Measurements from ENCODE around the gene REXO5. TPM values are rescaled to one million over a fixed set of nuclear protein-coding genes. Genes with fewer than 3 reads are reported as not detected.
"Not testable (repeated sequence)": the region's sequence is repeated elsewhere in the genome, so short reads cannot be mapped to it uniquely, and the experiment has no call there.

REXO5 gene
- total RNA-seq, 1 donor from 2014 or later = 4.0 TPM

DNA sequence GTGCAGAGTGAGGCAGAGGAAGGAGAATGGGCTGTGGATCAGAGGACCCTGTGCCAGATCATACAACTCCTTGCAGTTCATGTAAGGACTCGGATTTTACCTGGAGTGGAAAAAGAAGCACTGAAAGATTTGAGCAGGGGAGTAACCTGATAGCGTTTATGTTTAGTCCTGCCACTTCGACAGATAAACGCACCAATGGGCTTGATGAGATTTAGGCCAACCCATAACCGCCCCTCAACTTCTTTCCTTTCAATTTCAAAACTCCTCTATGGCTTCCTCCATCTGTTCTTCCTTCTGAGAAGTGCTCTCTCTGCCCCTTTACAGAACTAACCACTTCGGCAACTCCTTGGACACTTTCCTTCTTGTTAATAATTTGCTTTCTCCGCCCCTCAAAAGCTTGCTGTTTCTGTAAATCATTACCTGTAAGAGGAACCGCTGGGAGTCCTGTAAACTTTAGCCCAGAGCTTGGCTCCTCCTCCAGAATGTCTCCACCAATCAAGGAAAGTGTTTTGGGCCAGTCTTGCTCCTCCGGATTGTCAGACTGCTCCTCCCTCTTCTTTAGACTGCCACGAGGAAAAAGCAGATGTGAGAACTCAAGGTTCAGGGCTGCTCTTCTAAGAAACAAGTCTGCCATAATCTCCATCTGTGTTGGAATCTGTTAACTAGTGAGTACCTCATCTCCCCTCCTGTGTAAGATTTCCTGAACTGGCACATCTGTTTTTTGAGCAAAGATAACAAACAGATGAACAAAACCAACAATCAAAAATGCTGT is 42.7 kb upstream of the REXO5 start, which contains the start of gene ACSM3:
Gene ACSM3 (plus strand): TSS at position 554 of the 772 bp plus-strand sequence. CDS start 6,021 bp downstream, outside the sequence.
- TF ChIP-seq, protein P1, sequence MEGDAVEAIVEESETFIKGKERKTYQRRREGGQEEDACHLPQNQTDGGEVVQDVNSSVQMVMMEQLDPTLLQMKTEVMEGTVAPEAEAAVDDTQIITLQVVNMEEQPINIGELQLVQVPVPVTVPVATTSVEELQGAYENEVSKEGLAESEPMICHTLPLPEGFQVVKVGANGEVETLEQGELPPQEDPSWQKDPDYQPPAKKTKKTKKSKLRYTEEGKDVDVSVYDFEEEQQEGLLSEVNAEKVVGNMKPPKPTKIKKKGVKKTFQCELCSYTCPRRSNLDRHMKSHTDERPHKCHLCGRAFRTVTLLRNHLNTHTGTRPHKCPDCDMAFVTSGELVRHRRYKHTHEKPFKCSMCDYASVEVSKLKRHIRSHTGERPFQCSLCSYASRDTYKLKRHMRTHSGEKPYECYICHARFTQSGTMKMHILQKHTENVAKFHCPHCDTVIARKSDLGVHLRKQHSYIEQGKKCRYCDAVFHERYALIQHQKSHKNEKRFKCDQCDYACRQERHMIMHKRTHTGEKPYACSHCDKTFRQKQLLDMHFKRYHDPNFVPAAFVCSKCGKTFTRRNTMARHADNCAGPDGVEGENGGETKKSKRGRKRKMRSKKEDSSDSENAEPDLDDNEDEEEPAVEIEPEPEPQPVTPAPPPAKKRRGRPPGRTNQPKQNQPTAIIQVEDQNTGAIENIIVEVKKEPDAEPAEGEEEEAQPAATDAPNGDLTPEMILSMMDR (IDR thresholded peaks at IDR 0.05) = no peak

DNA sequence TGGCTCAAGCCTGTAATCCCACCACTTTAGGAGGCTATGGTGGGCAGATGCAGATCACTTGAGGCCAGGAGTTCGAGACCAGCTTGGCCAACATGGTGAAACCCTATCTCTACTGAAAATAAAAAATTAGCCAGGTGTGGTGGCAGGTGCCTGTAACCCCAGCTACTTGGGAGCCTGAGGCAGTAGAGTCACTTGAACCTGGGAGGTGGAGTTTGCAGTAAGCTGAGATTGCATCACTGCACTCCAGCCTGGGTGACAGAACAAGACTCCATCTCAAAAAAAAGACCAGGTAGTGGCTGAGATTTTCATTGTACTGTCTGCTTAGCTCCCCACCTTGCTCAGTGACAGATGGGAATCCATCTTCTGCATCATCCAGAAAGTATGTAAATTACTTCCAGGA is 41.9 kb upstream of the REXO5 start:
- H3K27ac Mint-ChIP-seq (ENCODE audit: unreplicated experiment); H3K36me3 Mint-ChIP-seq (ENCODE audit: low read depth); DNase-seq (ENCODE audit: low spot score); H3K9me3 Mint-ChIP-seq (ENCODE audit: low read depth); H3K4me3 Mint-ChIP-seq (ENCODE audit: unreplicated experiment): not testable (repeated sequence)
- peaks cover 13% of the 10 kb centered on the region for H3K27me3 Mint-ChIP-seq (ENCODE audit: low read depth)
- peaks cover 12% of the 10 kb centered on the region for H3K4me1 Mint-ChIP-seq (ENCODE audit: low read depth)

More for the DNA sequence above, 42.7 kb upstream of the REXO5 start, which contains the start of gene ACSM3:
- Mint-ChIP-seq H3K36me3 (ENCODE audit: low read depth) (no peaks in the 10 kb centered on the region), H3K4me3 (ENCODE audit: unreplicated experiment) (peak within 1 kb of the TSS; percentile 82), H3K4me1 (ENCODE audit: low read depth) (peaks cover 12% of the 10 kb centered on the region), H3K27ac (ENCODE audit: unreplicated experiment) (peak within 1 kb of the TSS; percentile 84), H3K9me3 (ENCODE audit: low read depth) (peaks cover 8% of the 10 kb centered on the region), H3K27me3 (ENCODE audit: low read depth) (peaks cover 13% of the 10 kb centered on the region)
- no peak for DNase-seq (ENCODE audit: low spot score)

DNA sequence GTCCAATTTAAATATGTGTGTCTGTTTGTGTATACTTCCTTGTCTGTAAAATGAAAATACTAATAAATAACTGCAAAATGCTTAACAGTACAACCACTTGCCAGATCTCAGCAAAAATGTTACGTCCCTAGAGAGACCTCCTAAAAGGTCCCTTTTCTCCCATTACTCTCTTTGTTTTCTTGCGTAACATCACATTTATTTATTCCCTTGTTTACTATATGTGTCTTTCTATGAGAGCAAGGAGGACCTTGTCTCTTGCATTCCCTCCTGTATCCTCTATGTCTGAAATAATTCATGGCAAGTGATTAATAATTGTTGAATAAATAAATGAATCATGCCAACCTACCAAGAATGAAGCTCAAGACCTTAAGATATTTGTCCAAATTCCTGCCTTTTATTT is 40.6 kb upstream of the REXO5 start:
- Mint-ChIP-seq H3K4me1 (ENCODE audit: low read depth) (peaks cover 12% of the 10 kb centered on the region), H3K9me3 (ENCODE audit: low read depth) (peaks cover 8% of the 10 kb centered on the region), H3K36me3 (ENCODE audit: low read depth) (no peaks in the 10 kb centered on the region)

DNA sequence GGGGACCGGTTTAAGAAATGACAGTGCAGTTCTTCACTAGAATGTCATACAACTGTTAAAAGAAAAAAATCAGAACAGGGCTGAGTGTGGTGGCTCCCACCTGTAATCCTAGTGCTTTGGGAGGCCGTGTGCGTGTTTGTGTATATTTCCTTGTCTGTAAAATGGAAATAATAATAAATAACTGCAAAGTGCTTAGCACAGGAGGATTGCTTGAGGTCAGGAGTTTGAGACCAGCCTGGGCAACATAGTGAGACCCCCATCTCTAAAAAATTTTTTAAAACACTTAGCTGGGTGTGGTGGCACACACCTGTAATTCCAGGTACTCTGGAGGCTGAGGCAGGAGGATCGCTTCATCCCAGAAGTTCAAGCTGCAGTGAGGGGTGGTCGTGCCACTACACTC is 40.0 kb upstream of the REXO5 start:
- peaks cover 5% of the 10 kb centered on the region for H3K27me3 Mint-ChIP-seq (ENCODE audit: low read depth)
- no peak overlapping the region for H3K4me3 Mint-ChIP-seq (ENCODE audit: unreplicated experiment)
- no peaks in the 10 kb centered on the region for H3K36me3 Mint-ChIP-seq (ENCODE audit: low read depth)
- DNase-seq (ENCODE audit: low spot score) = no peak
- no peak overlapping the region for H3K27ac Mint-ChIP-seq (ENCODE audit: unreplicated experiment)
- H3K9me3 Mint-ChIP-seq (ENCODE audit: low read depth) = peaks cover 8% of the 10 kb centered on the region
- H3K4me1 Mint-ChIP-seq (ENCODE audit: low read depth) = peaks cover 12% of the 10 kb centered on the region
- TF ChIP-seq, protein P1 (IDR thresholded peaks at IDR 0.05) = no peak

More for the DNA sequence above, 40.6 kb upstream of the REXO5 start:
- H3K27ac Mint-ChIP-seq (ENCODE audit: unreplicated experiment) = no peak overlapping the region
- peaks cover 7% of the 10 kb centered on the region for H3K27me3 Mint-ChIP-seq (ENCODE audit: low read depth)
- TF ChIP-seq, protein P1 (IDR thresholded peaks at IDR 0.05) = no peak
- H3K4me3 Mint-ChIP-seq (ENCODE audit: unreplicated experiment) = no peak overlapping the region
- DNase-seq (ENCODE audit: low spot score) = no peak

DNA sequence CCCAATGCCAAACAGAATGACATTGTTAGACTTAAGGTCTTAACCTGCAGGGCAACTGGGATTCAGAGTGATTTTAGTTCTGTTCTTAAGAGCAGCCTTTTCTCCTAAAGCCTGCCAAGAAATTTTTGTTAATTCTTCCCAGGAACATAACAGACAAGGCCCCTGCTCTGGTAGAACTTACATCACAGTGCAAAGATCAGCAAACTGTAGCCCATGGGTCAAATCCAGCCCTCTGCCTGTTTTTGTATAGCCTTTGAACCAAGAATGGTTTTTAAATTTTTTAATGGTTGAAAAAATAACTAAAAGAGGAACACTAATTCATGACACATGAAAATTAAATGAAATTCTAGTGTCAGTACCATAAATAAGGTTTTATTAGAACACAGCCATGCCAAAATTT is 38.8 kb upstream of the REXO5 start:
- peaks cover 12% of the 10 kb centered on the region for H3K4me1 Mint-ChIP-seq (ENCODE audit: low read depth)

More for the DNA sequence above, 38.8 kb upstream of the REXO5 start:
- Mint-ChIP-seq H3K4me3 (ENCODE audit: unreplicated experiment) (no peak overlapping the region), H3K27ac (ENCODE audit: unreplicated experiment) (no peak overlapping the region), H3K9me3 (ENCODE audit: low read depth) (peaks cover 3% of the 10 kb centered on the region), H3K36me3 (ENCODE audit: low read depth) (no peaks in the 10 kb centered on the region), H3K27me3 (ENCODE audit: low read depth) (peaks cover 3% of the 10 kb centered on the region)
- DNase-seq (ENCODE audit: low spot score) = no peak
- TF ChIP-seq, protein P1 (IDR thresholded peaks at IDR 0.05) = no peak
